Measurements from ENCODE around the gene HDAC5. TPM values are rescaled to one million over a fixed set of nuclear protein-coding genes. Genes with fewer than 3 reads are reported as not detected.

HDAC5 gene
- total RNA-seq, 6 experiments from 2014 or later, result 12.0 to 26.4 (median 15.5) TPM

GRCh38 chr17:44113868-44114840 is 9.3 kb downstream of the HDAC5 start:
- intact Hi-C loops (cut with DNase I), result no loop called here

GRCh38 chr17:44113382-44113781 is 10.1 kb downstream of the HDAC5 start:
- no CpG with 5 or more reads among the region's 1 CpG for WGBS (ENCODE audit: insufficient coverage, low coverage, low lambda C conversion rate, missing lambda C conversion rate)
- no peaks in the 10 kb centered on the region for H3K9me3 ChIP-seq
- no peak for DNase-seq
- peaks cover 2 to 35% (median 17%) of the 10 kb centered on the region in 4 donors for H3K4me1 ChIP-seq
- ATAC-seq, result no peak
- intact Hi-C loops (cut with DNase I), result no loop called here
- H3K27me3 ChIP-seq, result no peaks in the 10 kb centered on the region
- H3K4me3 ChIP-seq, result no peak overlapping the region
- TF ChIP-seq POLR2A (IDR thresholded peaks at IDR 0.05) (no peak), CTCF (IDR thresholded peaks at IDR 0.05) (no peak)
- no peaks in the 10 kb centered on the region for H3K36me3 ChIP-seq
- no peak overlapping the region for H3K27ac ChIP-seq

More at GRCh38 chr17:44113868-44114840, 9.3 kb downstream of the HDAC5 start:
- H3K4me1 ChIP-seq, result peaks cover under 1 to 30% (median 13%) of the 10 kb centered on the region in 4 donors
- H3K27me3 ChIP-seq, result no peaks in the 10 kb centered on the region
- no peaks in the 10 kb centered on the region for H3K9me3 ChIP-seq
- DNase-seq, result no peak
- no peak overlapping the region for H3K4me3 ChIP-seq
- no peaks in the 10 kb centered on the region for H3K36me3 ChIP-seq
- WGBS (ENCODE audit: insufficient coverage, low coverage, low lambda C conversion rate, missing lambda C conversion rate), result 80% methylated on average over 2 of the region's 9 CpGs
- ATAC-seq, result no peak
- TF ChIP-seq POLR2A (IDR thresholded peaks at IDR 0.05), result no peak
- TF ChIP-seq CTCF (IDR thresholded peaks at IDR 0.05), result no peak
- H3K27ac ChIP-seq, result no peak overlapping the region

GRCh38 chr17:44112284-44113280 is 10.9 kb downstream of the HDAC5 start:
- no peak overlapping the region for H3K4me3 ChIP-seq
- DNase-seq (no peak), ATAC-seq (no peak)
- H3K4me1 ChIP-seq, result peaks cover 2 to 43% (median 24%) of the 10 kb centered on the region in 4 donors
- WGBS (ENCODE audit: insufficient coverage, low coverage, low lambda C conversion rate, missing lambda C conversion rate), result 64% methylated on average over 3 of the region's 4 CpGs
- no peaks in the 10 kb centered on the region for H3K27me3 ChIP-seq
- peak overlapping the region in 1 of 3 donors; percentile 25 for H3K27ac ChIP-seq
- TF ChIP-seq CTCF (IDR thresholded peaks at IDR 0.05) (no peak), POLR2A (IDR thresholded peaks at IDR 0.05) (no peak)
- no peaks in the 10 kb centered on the region for H3K36me3 ChIP-seq
- H3K9me3 ChIP-seq, result no peaks in the 10 kb centered on the region
- intact Hi-C loops (cut with DNase I), result no loop called here

- intact Hi-C loops (cut with DNase I), result no loop called here
- DNase-seq (no peak), ATAC-seq (no peak)
- TF ChIP-seq POLR2A (IDR thresholded peaks at IDR 0.05) (no peak), CTCF (IDR thresholded peaks at IDR 0.05) (no peak)
- peak overlapping the region in 2 of 3 donors; percentile 54 to 89 for H3K27ac ChIP-seq
- no peaks in the 10 kb centered on the region for H3K9me3 ChIP-seq
- H3K4me3 ChIP-seq, result no peak overlapping the region
- WGBS (ENCODE audit: insufficient coverage, low coverage, low lambda C conversion rate, missing lambda C conversion rate), result no CpG with 5 or more reads among the region's 3 CpGs
- H3K4me1 ChIP-seq, result peaks cover 2 to 51% (median 28%) of the 10 kb centered on the region in 4 donors
- no peaks in the 10 kb centered on the region for H3K36me3 ChIP-seq
- H3K27me3 ChIP-seq, result no peaks in the 10 kb centered on the region
Observed at GRCh38 chr17:44111777-44112176, 11.7 kb downstream of the HDAC5 start.

Data from right lobe of liver (tissue), 6 donors.